Caco-2 (cell line): ENCODE measurements around the gene GOLGA8Q. TPM values are rescaled to one million over a fixed set of nuclear protein-coding genes. Genes with fewer than 3 reads are reported as not detected.
"Not testable (repeated sequence)": the region's sequence is repeated elsewhere in the genome, so short reads cannot be mapped to it uniquely, and the experiment has no call there.

ENCODE experiments used
- BruUV-seq: library from RNA; stranded (reverse); fragments of 400-500 nt; replicated peaks from 2 replicates; lab custom pipeline; 2021; lab: Mats Ljungman, UMichigan
- CTCF ChIA-PET: fragments of 300-600 bp; sonication (Branson Sonifier 250); formaldehyde crosslinking; loops from one replicate; lab custom pipeline; 2022; ENCODE audit warnings: antibody characterized with exemption; lab: Charles Lee
- POLR2A ChIA-PET: fragments of 300-600 bp; sonication (Branson Sonifier 250); formaldehyde crosslinking; loops from one replicate; lab custom pipeline; 2022; ENCODE audit warnings: antibody characterized with exemption; lab: Charles Lee
- DNase-seq, 2 experiments: peaks; one replicate each; pipeline versions ENCODE4 v3.0.0 to v3.0.0-alpha.2; 2020 to 2022
- H3K27me3 ChIP-seq: replicated peaks from 2 replicates; pipeline ENCODE4 v1.6.0; 2011; ENCODE audit warnings: low read length; ENCODE audit not compliant: control insufficient read depth, insufficient read depth
- H3K36me3 ChIP-seq: 2 replicates; pipeline ENCODE4 v1.5.1; 2011; ENCODE audit warnings: low read length; ENCODE audit not compliant: control insufficient read depth, insufficient read depth
- H3K4me1 ChIP-seq: fragments of 250-450 bp; sonication (Bioruptor Pico); 2 replicates; pipeline ENCODE4 v1.5.1; 2020; ENCODE audit warnings: mild to moderate bottlenecking
- H3K4me3 ChIP-seq: 2 replicates; pipeline ENCODE4 v1.5.1; 2011; ENCODE audit warnings: low read depth, mild to moderate bottlenecking, control low read depth, low read length
- H3K9me3 ChIP-seq: fragments of 250-450 bp; sonication (Bioruptor Pico); 2 replicates; pipeline ENCODE4 v1.5.1; 2020; ENCODE audit warnings: mild to moderate bottlenecking, moderate library complexity
- H3K27ac Mint-ChIP-seq: one replicate; pipeline ENCODE4 v1.8.0; 2022; ENCODE audit warnings: mixed read lengths; ENCODE audit not compliant: unreplicated experiment
- H3K27me3 Mint-ChIP-seq: one replicate; pipeline ENCODE4 v1.8.0; 2022; ENCODE audit warnings: mixed read lengths; ENCODE audit not compliant: insufficient read depth, unreplicated experiment
- H3K36me3 Mint-ChIP-seq: one replicate; pipeline ENCODE4 v1.8.0; 2022; ENCODE audit warnings: mild to moderate bottlenecking, mixed read lengths; ENCODE audit not compliant: insufficient read depth, unreplicated experiment
- H3K4me1 Mint-ChIP-seq: one replicate; pipeline ENCODE4 v1.8.0; 2022; ENCODE audit warnings: low read depth, mixed read lengths; ENCODE audit not compliant: unreplicated experiment
- H3K4me3 Mint-ChIP-seq: one replicate; pipeline ENCODE4 v1.8.0; 2022; ENCODE audit warnings: mild to moderate bottlenecking, moderate library complexity, mixed read lengths; ENCODE audit not compliant: unreplicated experiment
- H3K9me3 Mint-ChIP-seq: one replicate; pipeline ENCODE4 v1.8.0; 2022; ENCODE audit warnings: mixed read lengths; ENCODE audit not compliant: unreplicated experiment
- CTCF ChIP-seq, 2 experiments: fragments of 200-600 bp in 1 of 2; IDR thresholded peaks; 1 replicate in 1 of 2; 2 replicates in 1 of 2; pipeline versions ENCODE4 v1.5.1 to v1.8.0; 2011 to 2022; ENCODE audit warnings: antibody characterized with exemption in 1 of 2, control low read depth in 1 of 2, inconsistent platforms in 1 of 2, low read depth in 1 of 2, low read length in 1 of 2, mild to moderate bottlenecking in 1 of 2, moderate library complexity in 1 of 2; ENCODE audit not compliant: insufficient read depth in 1 of 2, severe bottlenecking in 1 of 2, unreplicated experiment in 1 of 2
- intact Hi-C: fragments of 100-400 bp; cut with micrococcal nuclease; formaldehyde crosslinking; loops from one replicate; pipeline ENCODE4 v1.10.0; 2022; ENCODE audit not compliant: unreplicated experiment
- total RNA-seq: library from RNA; stranded (reverse); gene quantifications from 2 replicates; pipeline ENCODE4 v1.2.3, GENCODE V29; 2022

GOLGA8Q gene
- total RNA-seq, 1 experiment from 2014 or later: not detected

GRCh38 chr15:30598953-30599352, 47.1 kb downstream of the GOLGA8Q start:
- CTCF ChIA-PET, H3K27me3 ChIP-seq, H3K4me3 Mint-ChIP-seq, H3K27ac Mint-ChIP-seq, H3K36me3 Mint-ChIP-seq, POLR2A ChIA-PET, H3K4me1 ChIP-seq, H3K9me3 Mint-ChIP-seq, H3K36me3 ChIP-seq, H3K4me1 Mint-ChIP-seq, H3K4me3 ChIP-seq, BruUV-seq, H3K9me3 ChIP-seq, intact Hi-C loops, H3K27me3 Mint-ChIP-seq: not testable (repeated sequence)
- peak in 1 of 2 experiments; percentile 2 for DNase-seq
- peak in 1 of 2 experiments; percentile 29 for TF ChIP-seq CTCF (IDR thresholded peaks at IDR 0.05; ENCODE audit: insufficient read depth in 1 of 2, low read depth in 1 of 2, low read length in 1 of 2, severe bottlenecking in 1 of 2, unreplicated experiment in 1 of 2)

GRCh38 chr15:30603796-30604195, 51.9 kb downstream of the GOLGA8Q start, which contains the start of gene GOLGA8H:
TSS of gene GOLGA8H (plus strand) at chr15:30604028. CDS start at chr15:30604126, 98 bp downstream.
- CTCF ChIA-PET, H3K27ac Mint-ChIP-seq, POLR2A ChIA-PET, intact Hi-C loops, H3K9me3 Mint-ChIP-seq, H3K27me3 Mint-ChIP-seq, H3K4me1 Mint-ChIP-seq, BruUV-seq, H3K36me3 Mint-ChIP-seq, H3K9me3 ChIP-seq, H3K27me3 ChIP-seq, H3K36me3 ChIP-seq, H3K4me3 Mint-ChIP-seq, H3K4me3 ChIP-seq, H3K4me1 ChIP-seq: not testable (repeated sequence)
- peak; percentile 13 to 43 for DNase-seq

Other genes starting within 250 kb of the GOLGA8Q start
- not detected in 2 replicates for gene CHRFAM7A, start 158.5 kb upstream of the GOLGA8Q start, total RNA-seq
- not detected in 2 replicates for gene GOLGA8R, start 137.8 kb upstream of the GOLGA8Q start, total RNA-seq
- gene GOLGA8H, start 52.0 kb downstream of the GOLGA8Q start, total RNA-seq: 0.16 TPM in 1 of 2 replicates, not detected in the other